Posterior vena cava (tissue), 2 donors: ENCODE measurements around the gene ATXN2L. TPM values are rescaled to one million over a fixed set of nuclear protein-coding genes. Genes with fewer than 3 reads are reported as not detected.
A peak's percentile ranks its signal among the peaks of the same experiment; 100 is the strongest.
"Not testable (repeated sequence)": the region's sequence is repeated elsewhere in the genome, so short reads cannot be mapped to it uniquely, and the experiment has no call there.

Source experiments
- DNase-seq: peaks from one replicate; pipeline ENCODE4 v3.0.0-alpha.2; 2020; ENCODE audit warnings: low spot score
- intact Hi-C, 2 donors: fragments of 100-400 bp; cut with DNase I; formaldehyde crosslinking; loops; one replicate each; pipeline versions ENCODE4 v1.14.1 to v1.14.2; 2022 to 2023
- long read RNA-seq, 2 donors: library from polyadenylated mRNA; unstranded; transcript quantifications; one replicate each; pipeline ENCODE4 v2.0.0, GENCODE V29; 2020 to 2021
- total RNA-seq, 2 donors: library from RNA; stranded (reverse); fragmentation: NEBNext Ultra II Directional; extraction: Animal tissue kit (Norgen Biotek cat#: 25700); gene quantifications; one replicate each; pipeline ENCODE4 v1.2.1, GENCODE V29; 2021
- donor health status: DM: yes; HTN: yes; CAD: no.
- donor health status: DM: yes; HTN: yes; CAD: no.

ATXN2L gene, protein sequence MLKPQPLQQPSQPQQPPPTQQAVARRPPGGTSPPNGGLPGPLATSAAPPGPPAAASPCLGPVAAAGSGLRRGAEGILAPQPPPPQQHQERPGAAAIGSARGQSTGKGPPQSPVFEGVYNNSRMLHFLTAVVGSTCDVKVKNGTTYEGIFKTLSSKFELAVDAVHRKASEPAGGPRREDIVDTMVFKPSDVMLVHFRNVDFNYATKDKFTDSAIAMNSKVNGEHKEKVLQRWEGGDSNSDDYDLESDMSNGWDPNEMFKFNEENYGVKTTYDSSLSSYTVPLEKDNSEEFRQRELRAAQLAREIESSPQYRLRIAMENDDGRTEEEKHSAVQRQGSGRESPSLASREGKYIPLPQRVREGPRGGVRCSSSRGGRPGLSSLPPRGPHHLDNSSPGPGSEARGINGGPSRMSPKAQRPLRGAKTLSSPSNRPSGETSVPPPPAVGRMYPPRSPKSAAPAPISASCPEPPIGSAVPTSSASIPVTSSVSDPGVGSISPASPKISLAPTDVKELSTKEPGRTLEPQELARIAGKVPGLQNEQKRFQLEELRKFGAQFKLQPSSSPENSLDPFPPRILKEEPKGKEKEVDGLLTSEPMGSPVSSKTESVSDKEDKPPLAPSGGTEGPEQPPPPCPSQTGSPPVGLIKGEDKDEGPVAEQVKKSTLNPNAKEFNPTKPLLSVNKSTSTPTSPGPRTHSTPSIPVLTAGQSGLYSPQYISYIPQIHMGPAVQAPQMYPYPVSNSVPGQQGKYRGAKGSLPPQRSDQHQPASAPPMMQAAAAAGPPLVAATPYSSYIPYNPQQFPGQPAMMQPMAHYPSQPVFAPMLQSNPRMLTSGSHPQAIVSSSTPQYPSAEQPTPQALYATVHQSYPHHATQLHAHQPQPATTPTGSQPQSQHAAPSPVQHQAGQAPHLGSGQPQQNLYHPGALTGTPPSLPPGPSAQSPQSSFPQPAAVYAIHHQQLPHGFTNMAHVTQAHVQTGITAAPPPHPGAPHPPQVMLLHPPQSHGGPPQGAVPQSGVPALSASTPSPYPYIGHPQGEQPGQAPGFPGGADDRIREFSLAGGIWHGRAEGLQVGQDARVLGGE
- 10 to 100 TPM; 66.5 to 72.2 TPM for total RNA-seq
- long read RNA-seq, donor 1, partial matches to known transcripts, result 7 of 8 reads
- long read RNA-seq, donor 1, other reads (novel, unspliced or antisense), result 1 of 8 reads
- long read RNA-seq, donor 2, partial matches to known transcripts, result 2 of 3 reads
- long read RNA-seq, donor 2, other reads (novel, unspliced or antisense), result 1 of 3 reads

DNA sequence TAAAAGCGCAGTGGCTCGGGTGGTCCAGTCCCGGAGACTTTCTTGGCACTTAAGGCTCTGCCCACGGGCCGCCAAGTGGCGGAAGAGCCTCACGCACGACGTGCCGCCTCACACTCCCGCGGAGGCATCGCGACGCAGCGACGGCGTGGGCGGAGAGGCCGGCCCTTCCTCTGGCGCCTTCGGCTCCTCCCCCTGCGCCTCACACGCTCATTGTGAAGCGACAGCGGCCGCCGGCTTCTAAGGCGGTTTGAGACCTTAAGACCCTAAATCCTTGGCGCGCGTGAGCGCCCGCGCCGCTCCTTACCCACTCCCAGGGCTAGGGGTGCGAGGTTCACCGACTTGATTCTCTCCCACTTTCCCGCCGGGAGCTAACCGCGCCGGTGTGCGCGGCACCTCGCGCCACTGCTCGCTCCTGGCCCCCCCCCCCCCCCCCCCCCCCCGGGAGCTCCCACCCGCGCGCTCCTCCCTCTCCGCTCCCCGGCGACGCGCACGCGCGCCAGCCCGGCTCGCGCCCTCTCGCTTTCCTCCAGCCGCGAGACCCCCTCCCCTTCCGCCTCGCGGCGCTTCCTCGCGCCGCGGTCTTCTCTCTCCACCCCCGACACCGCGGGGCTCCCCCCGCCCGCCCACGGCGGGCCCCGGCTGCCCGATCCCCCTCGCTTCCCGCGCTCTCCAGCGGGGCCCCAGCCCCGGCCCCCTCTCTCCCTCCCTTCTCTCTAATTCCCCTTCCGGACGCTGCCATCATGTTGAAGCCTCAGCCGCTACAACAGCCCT, at the start of gene ATXN2L:
Gene ATXN2L (plus strand): TSS at position 480 of the 771 bp plus-strand sequence. CDS start 261 bp downstream, at position 741.
- DNase-seq, result peak; percentile 99
- intact Hi-C loops, result no loop called here

DNA sequence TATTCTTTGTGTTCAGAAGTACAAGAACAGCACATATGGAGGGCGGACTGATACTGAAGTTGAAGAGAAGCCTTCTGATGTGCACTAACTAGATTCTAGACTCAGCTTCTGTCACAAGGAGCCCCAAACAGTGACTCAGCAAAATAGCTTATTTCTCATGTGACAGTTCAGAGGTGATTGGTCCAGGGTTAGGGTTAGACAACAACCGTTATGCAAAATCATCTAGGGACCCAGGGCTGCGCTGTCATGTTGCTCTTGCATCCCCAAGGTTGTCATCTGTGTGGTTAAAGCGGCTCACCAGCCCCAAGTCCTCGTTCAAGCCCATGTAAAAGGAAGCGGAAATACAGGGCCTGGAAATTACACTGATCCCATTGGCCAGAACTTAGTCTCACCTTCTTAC, 41.1 kb upstream of the ATXN2L start:
- intact Hi-C loops, DNase-seq: not testable (repeated sequence)

DNA sequence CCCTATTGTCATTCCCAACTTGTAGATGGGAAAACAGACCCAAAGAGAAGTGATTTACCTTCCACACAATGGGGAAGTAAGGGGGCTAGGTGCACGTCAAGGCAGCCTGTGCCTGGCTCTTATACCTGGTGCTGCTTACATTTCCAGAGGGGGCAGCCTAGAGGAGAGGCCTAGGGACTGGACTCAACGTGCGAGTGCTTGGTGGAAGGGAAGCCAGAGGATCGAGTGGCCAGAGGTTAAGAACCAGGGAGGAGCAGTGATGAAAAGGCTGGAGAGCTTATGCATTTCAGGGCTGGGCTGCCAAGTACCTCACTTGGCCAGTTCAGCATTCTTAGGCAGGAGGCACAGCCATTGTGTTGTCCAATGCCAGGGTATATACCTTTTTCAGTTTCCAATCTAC, 40.4 kb upstream of the ATXN2L start:
- DNase-seq, intact Hi-C loops: not testable (repeated sequence)

DNA sequence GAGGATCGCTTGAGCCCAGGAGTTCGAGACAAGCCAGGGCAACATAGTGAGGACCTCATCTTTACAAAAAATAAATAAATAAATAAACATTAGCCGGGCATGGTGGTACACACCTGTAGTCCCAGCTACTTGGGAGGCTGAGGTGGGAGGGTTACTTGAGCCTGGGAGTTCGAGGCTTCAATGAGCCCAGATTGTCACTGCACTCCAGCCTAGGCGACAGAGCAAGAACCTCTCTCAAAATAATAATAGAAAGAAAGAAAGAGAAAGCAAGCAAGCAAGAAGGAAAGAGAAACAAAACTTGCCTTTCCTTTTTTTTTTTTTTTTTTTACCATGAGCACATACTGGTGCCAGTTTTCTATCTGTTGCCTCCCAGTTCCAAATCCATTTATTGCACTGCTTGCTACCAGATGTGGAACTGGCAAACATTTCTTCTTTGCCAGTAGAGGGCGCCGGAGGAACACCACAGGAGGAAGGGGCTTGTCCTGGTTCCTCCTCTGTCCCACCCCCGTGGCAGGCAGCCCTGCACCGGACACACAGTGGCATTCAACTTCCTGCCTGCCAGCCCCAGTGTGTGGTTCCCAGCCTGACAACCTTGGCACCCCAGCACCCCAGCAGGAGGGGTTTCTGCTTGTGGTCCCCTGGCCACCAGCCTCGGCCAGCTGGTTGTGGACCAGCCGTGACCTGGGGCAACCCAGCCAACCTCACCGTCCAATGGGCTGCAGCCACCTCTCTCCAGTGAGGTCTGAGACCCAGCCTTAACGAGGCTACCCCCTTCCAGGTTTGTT, 20.4 kb upstream of the ATXN2L start:
- intact Hi-C loops, DNase-seq: not testable (repeated sequence)

DNA sequence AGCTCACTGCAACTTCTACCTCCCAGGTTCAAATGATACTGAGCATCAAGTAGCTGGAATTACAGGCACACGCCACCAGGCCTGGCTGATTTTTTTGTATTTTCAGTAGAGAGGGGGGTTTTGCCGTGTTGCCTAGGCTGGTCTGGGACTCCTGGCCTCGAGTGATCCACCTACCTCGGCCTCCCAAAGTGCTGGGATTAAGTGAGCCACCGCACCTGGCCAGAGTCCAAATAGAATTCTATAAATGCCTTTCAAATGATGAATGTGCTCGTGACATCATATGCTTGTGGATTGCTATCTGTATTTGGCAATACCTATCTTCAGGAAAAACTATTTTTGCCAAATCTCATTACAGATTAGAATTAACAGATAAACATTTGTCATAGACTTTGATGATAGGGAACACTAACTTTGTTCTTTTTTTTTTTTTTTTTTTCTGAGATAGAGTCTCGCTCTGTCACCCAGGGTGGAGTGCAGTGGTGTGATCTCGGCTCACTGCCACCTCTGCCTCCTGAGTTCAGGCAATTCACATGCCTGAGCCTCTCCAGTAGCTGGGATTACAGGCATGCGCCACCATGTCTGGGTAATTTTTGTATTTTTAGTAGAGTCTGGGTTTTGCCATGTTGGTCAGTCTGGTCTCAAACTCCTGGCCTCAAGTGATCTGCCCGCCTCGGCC, 15.2 kb upstream of the ATXN2L start:
- DNase-seq, intact Hi-C loops: not testable (repeated sequence)

DNA sequence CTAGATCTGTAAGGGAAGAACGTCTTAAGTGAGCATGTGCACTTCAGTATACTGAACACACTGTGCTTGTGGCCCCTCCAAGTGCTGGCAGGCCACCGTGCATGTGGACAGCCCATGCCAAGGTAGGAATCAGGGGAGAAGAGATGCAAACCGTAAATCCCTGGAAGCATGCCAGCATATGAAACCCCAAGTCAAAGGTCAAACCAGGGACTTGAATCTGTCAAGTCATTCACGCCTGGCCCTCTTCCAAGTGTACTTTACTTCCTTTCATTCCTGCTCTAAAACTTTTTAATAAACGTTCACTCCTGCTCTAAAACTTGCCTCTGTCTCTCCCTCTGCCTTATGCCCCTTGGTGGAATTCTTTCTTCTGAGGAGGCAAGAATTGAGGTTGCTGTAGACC, 2.8 kb upstream of the ATXN2L start:
- peak; percentile 44 for DNase-seq

DNA sequence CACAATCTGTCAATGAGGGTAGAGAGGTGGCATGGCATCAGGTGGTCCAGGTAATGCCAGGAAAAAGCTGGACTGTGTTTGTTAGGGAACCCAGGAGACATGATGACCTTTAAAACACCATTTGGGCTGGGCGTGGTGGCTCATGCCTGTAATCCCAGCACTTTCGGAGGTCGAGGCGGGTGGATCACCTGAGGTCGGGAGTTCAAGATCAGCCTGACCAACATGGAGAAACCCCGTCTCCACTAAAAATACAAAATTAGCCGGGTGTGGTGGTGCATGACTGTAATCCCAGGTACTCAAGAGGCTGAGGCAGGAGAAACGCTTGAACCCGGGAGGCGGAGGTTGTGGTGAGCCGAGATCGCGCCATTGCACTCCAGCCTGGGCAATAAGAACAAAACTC, 2.3 kb upstream of the ATXN2L start:
- DNase-seq, result peak; percentile 55
- intact Hi-C loops, result not testable (repeated sequence)

More for the DNA sequence above, 2.8 kb upstream of the ATXN2L start:
- intact Hi-C loops, result no loop called here

DNA sequence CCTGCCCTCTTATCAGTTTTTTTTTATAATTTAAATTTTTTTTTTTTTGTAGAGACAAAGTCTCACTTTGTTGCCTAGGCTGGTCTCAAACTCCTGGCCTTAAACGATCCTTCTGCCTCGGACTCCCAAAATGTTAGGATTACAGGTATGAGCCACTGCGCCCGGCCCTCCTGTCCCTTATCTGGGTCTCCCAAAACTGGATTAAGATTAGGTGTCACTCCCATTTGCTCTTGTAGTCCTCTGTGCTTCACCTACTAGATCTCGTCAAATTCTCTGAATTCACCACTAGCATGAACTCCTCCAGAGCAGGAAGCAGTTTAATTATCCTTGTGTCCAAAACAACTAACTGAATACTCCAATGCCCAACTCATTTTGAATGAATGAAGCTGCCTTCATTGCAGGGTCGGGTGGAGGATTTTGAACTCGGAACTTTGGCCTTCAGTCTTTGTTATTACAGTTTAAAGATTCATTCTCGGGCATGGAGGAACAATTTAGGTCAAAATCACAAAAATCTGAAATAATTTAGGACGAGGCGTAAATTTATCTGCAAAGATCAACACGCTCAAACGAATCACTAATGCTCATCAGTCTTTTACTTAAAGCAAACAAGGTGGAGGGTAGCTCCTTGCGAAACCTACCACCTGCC, 802 bp upstream of the ATXN2L start:
- intact Hi-C loops, result no loop called here
- DNase-seq, result peak; percentile 55

DNA sequence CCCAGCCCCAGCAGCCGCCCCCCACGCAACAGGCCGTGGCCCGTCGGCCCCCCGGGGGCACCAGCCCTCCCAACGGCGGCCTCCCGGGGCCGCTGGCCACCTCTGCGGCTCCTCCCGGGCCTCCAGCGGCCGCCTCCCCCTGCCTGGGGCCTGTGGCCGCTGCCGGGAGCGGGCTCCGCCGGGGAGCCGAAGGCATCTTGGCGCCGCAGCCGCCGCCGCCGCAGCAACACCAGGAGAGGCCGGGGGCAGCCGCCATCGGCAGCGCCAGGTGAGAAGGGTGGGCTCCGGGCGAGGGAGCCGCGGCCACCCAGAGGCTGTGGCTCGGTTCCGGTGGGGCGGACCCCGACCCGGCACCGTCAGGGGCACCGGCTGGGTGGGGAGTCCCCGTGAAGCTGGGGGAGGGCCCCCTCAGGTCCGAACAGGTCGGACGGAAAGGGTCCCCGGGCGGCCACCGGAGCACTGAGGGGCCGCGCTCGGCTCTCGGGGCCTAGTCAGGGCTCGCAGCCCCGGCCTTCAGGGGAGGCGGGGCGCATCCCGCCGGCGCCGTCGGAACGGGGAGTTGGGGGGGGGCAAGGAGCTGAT, 583 bp downstream of the ATXN2L start:
- DNase-seq, result no peak
- intact Hi-C loops, result no loop called here

DNA sequence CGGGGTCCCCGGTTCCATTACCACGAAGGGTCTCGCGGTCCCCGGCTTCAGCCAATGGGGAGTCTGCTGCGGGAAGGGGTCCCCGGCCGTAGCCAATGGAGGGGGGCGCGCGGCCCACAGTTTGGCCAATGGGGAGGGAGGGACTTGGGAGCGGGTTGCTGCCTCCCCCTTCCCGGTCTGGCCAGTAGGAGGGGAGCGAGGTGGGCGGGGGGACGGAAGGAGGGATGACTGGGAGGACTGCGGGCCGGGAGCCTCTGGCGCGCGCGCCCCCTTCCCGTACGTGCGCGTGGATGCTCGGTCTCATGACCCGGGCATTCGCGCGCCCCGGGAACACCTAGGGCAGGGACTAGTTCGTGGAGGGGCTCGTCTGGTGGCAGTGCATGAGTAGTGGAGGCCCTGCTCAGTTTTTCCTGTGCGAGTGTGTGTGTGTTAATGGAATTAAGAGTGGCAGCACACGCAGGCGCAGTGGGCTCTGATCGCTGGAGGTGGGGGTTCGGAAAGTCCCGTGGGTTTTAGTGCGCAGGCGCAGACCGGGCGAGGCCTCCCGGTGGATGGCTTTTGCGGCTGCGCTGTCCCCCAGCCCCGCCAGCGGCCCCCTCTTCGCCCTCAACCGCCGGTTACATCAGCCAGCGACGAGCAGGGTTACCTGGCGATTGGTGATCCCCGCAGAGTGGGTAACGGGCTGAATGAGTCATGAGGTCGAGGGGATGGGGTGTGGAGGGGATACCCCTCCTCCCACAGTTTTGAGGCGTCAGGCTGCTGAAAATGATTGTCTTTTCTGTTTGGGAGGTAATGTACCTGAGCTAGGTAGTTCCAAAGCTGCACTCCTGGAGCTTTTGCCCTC, 1.3 kb downstream of the ATXN2L start:
- intact Hi-C loops, result no loop called here
- peak; percentile 99 for DNase-seq

DNA sequence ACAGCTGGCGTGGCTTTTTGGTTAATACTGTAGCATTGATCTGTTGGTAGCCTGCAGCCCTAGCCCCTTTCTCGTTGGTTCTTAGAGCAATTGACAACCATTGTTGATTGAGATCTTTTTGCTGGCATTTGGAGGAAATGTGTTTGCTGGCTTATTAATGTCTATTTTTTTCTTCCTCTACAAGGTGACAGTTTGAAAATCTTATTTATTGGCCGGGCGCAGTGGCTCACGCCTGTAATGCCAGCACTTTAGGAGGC, 1.8 kb downstream of the ATXN2L start:
- DNase-seq, result no peak
- intact Hi-C loops, result no loop called here

DNA sequence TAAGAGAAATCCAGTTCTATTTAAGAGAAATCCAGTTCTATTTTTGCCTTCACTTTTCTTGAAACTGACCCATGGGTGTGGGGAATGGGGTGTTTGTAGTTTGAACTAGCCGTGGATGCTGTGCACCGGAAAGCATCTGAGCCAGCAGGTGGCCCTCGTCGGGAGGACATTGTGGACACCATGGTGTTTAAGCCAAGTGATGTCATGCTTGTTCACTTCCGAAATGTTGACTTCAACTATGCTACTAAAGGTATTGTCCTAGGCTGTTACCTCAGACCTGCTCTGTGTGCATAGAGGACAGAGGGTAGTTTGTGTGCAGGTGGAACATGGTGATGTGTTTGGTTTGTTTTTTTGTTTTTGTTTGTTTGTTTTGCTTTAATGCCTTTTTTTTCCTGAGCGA, 3.3 kb downstream of the ATXN2L start:
- DNase-seq, result no peak
- intact Hi-C loops, result no loop called here

DNA sequence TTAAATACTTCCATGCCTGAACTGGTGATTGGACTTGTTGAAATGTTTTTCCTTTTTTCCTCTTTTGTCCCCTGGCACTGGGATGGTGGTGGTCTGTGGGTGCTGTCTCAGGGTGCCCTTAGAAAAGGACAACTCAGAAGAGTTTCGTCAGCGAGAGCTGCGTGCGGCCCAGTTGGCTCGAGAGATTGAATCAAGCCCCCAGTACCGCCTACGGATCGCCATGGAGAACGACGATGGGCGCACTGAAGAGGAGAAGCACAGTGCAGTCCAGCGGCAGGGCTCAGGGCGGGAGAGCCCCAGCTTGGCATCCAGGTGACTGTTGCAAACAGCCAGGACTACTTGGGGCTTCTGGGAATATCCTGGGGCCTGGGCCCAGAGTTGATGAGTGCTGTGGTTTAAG, 6.9 kb downstream of the ATXN2L start:
- DNase-seq, result no peak
- intact Hi-C loops, result no loop called here

DNA sequence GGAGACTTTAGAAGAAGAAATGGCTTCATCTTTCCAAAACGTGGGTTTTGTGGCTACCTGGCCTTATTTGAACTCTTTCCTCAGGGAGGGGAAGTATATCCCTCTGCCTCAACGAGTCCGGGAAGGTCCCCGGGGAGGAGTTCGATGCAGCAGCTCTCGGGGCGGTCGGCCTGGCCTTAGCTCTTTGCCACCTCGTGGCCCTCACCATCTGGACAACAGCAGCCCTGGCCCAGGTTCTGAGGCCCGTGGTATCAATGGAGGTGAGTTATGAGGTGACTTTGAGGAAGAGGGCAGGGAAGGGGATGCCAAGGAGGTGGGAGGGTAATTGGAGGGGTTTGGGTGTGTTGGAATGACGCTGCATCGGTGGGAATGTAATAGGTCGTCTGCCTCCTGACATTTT, 7.7 kb downstream of the ATXN2L start:
- no peak for DNase-seq
- intact Hi-C loops, result no loop called here

DNA sequence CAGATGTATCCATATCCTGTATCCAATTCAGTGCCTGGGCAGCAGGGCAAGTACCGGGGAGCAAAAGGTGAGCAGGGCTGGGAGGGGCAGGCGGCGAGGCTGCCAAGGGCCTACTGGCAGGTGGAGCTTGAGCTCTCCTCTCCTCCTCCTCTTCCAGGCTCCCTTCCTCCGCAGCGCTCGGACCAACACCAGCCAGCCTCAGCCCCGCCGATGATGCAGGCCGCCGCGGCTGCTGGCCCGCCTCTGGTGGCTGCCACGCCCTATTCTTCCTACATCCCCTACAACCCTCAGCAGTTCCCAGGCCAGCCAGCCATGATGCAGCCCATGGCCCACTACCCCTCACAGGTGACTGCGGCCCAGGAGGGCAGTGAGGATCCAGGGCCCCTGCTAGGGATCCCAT, 11.6 kb downstream of the ATXN2L start:
- no peak for DNase-seq
- intact Hi-C loops, result no loop called here
